ENCODE results near the gene DEPDC1B.

GRCh38 chr5:60685700-60686099 lies 14.3 kb downstream of the DEPDC1B start:
- TF ChIP-seq CTCF (IDR thresholded peaks at IDR 0.05) (no peak), POLR2A (IDR thresholded peaks at IDR 0.05) (no peak)

Data from testis (tissue), 2 donors.